Prostate gland (tissue), 2 donors: ENCODE data around the gene DNAH6. TPM values are rescaled to one million over a fixed set of nuclear protein-coding genes. Genes with fewer than 3 reads are reported as not detected.

Experiments
- DNase-seq: peaks from one replicate; pipeline ENCODE4 v3.0.0-alpha.2; 2019; ENCODE audit warnings: low spot score
- H3K27ac ChIP-seq, 2 donors: fragments of 200-600 bp; sonication (generic); 2 replicates each; pipeline ENCODE4 v1.5.1; 2017 to 2019
- H3K27me3 ChIP-seq: fragments of 200-600 bp; sonication (generic); replicated peaks from 2 replicates; pipeline ENCODE4 v1.5.1; 2019; ENCODE audit not compliant: insufficient read depth
- H3K36me3 ChIP-seq, 2 donors: fragments of 200-600 bp; sonication (generic); 1 replicate in 1 of 2; 2 replicates in 1 of 2; pipeline versions ENCODE4 v1.5.1 to v1.8.1; 2017 to 2019
- H3K4me1 ChIP-seq: fragments of 200-600 bp; sonication (generic); replicated peaks from 2 replicates; pipeline ENCODE4 v1.5.1; 2019
- H3K4me3 ChIP-seq, 2 donors: fragments of 200-600 bp; sonication (generic); 2 replicates each; pipeline ENCODE4 v1.5.1; 2017 to 2019
- H3K9me3 ChIP-seq: fragments of 200-600 bp; sonication (generic); 2 replicates; pipeline ENCODE4 v1.5.1; 2017
- POLR2A ChIP-seq: fragments of 450-650 bp; IDR thresholded peaks from one replicate; pipeline ENCODE4 v1.6.1; 2016; ENCODE audit warnings: antibody characterized with exemption, mild to moderate bottlenecking
- POLR2AphosphoS5 ChIP-seq: sonication (generic); formaldehyde crosslinking; IDR thresholded peaks from one replicate; pipeline ENCODE4 v1.6.1; 2017; ENCODE audit warnings: antibody characterized with exemption
- WGBS: methylation state at CpG from one replicate; pipeline ENCODE4 v1.1.5; 2018; 5-methylcytosine and 5-hydroxymethylcytosine counted together
- intact Hi-C: fragments of 100-400 bp; cut with DNase I; formaldehyde crosslinking; loops from one replicate; pipeline ENCODE4 v1.14.2; 2022
- total RNA-seq, 2 donors: library from RNA; depleted of rRNA; stranded (reverse); fragments of >200 nt; gene quantifications; one replicate each; pipeline ENCODE4 v1.1.0, GENCODE V29; 2016
- TF ChIP-seq, protein P1 (sequence below), 4 experiments: fragments of 200-600 bp in 2 of 4; fragments of 450-650 bp in 2 of 4; sonication (generic) in 2 of 4; IDR thresholded peaks; 1 replicate in 3 of 4; 2 replicates in 1 of 4; pipeline ENCODE4 v1.5.1; 2016 to 2019; ENCODE audit warnings: antibody characterized with exemption in 4 of 4, mild to moderate bottlenecking in 2 of 4, moderate library complexity in 2 of 4

Gene DNAH6
- total RNA-seq, 2 donors from 2014 or later: 1.1 to 4.9 TPM

DNA sequence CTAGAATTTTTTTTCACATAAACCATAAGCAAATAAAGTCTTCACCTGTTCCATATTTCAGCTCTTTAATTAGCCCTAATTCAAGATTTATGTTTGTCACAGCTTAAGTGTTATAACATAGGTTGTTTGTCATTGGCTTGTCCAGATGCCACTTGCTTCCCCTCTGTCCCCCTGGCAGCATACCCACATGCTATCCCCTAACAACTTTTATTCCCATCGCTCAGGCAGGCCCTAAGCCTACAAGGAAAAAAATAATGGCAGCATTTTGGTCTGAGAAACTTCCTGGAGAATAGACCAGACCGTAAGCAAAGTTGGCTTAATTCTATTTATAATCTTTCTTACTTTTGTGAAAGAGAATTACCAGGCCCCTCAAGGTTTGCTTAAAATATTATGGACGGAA lies 173.9 kb downstream of the DNAH6 start:
- no peaks in the 10 kb centered on the region for H3K4me1 ChIP-seq
- H3K27me3 ChIP-seq: no peaks in the 10 kb centered on the region
- intact Hi-C loops: no loop called here
- H3K27ac ChIP-seq: no peak overlapping the region
- TF ChIP-seq POLR2A (no peak), POLR2AphosphoS5 (no peak)
- TF ChIP-seq, protein P1, sequence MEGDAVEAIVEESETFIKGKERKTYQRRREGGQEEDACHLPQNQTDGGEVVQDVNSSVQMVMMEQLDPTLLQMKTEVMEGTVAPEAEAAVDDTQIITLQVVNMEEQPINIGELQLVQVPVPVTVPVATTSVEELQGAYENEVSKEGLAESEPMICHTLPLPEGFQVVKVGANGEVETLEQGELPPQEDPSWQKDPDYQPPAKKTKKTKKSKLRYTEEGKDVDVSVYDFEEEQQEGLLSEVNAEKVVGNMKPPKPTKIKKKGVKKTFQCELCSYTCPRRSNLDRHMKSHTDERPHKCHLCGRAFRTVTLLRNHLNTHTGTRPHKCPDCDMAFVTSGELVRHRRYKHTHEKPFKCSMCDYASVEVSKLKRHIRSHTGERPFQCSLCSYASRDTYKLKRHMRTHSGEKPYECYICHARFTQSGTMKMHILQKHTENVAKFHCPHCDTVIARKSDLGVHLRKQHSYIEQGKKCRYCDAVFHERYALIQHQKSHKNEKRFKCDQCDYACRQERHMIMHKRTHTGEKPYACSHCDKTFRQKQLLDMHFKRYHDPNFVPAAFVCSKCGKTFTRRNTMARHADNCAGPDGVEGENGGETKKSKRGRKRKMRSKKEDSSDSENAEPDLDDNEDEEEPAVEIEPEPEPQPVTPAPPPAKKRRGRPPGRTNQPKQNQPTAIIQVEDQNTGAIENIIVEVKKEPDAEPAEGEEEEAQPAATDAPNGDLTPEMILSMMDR (IDR thresholded peaks at IDR 0.05): no peak
- no peaks in the 10 kb centered on the region for H3K36me3 ChIP-seq
- DNase-seq: no peak
- H3K9me3 ChIP-seq: no peaks in the 10 kb centered on the region
- WGBS: 87% methylated on average over 3 of the region's 3 CpGs
- H3K4me3 ChIP-seq: no peak overlapping the region

- intact Hi-C loops: no loop called here
- Histone ChIP-seq H3K4me1 (no peaks in the 10 kb centered on the region), H3K36me3 (no peaks in the 10 kb centered on the region), H3K9me3 (no peaks in the 10 kb centered on the region), H3K27me3 (no peaks in the 10 kb centered on the region), H3K27ac (no peak overlapping the region), H3K4me3 (no peak overlapping the region)
- no peak for TF ChIP-seq POLR2A
- TF ChIP-seq POLR2AphosphoS5: no peak
- TF ChIP-seq, protein P1 (IDR thresholded peaks at IDR 0.05): no peak
- no peak for DNase-seq
- WGBS: 46% methylated on average over 6 of the region's 6 CpGs
Observed at GRCh38 chr2:84694088-84694622, 177.9 kb downstream of the DNAH6 start.

DNA sequence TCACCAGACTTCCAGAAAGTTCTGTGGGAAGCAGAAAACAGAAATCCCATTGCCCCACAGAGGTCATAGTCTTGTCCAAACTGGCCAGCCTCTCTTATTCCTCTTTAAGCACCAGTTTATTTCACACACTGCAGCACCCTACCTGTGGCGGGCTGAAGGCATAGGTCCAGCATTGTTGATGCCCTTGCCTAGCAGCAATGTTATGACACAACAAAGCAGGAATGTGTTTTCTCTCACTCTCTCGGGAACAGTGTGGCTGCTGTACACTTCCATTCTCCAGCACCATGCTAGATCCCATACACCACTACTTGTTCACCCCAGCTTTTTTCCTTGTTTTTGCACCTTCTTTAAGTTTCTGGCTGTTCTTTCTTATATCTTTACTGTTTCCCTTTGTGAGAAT lies 181.6 kb downstream of the DNAH6 start:
- intact Hi-C loops: no loop called here
- WGBS: 88% methylated on average over 2 of the region's 2 CpGs
- DNase-seq: no peak

DNA sequence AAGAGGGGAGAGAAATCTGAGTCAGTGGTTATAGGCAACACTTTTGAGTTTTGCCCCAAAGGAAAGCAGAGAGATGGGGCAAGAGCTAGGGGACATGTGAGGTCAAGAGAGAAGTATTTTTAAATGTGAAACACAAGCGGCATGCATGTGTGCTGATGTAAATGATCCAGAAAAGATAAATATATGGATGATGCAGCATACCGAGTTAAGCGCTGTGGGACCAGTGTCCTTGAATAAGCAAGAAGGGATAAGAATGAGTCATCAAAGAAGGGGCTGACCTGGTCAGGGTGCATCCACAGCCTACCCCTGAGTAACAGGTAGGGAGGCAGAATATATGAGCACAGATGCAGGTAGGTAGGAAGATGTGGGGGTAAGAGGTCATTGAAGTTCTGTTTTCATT lies 183.7 kb downstream of the DNAH6 start:
- Histone ChIP-seq H3K9me3 (no peaks in the 10 kb centered on the region), H3K4me1 (no peaks in the 10 kb centered on the region), H3K36me3 (no peaks in the 10 kb centered on the region), H3K27ac (no peak overlapping the region), H3K27me3 (no peaks in the 10 kb centered on the region), H3K4me3 (no peak overlapping the region)
- DNase-seq: no peak
- no peak for TF ChIP-seq POLR2AphosphoS5
- no peak for TF ChIP-seq POLR2A
- TF ChIP-seq, protein P1 (IDR thresholded peaks at IDR 0.05): no peak
- intact Hi-C loops: no loop called here
- WGBS: 95% methylated on average over 3 of the region's 3 CpGs

More for the DNA sequence above, 181.6 kb downstream of the DNAH6 start:
- no peak overlapping the region for H3K27ac ChIP-seq
- no peaks in the 10 kb centered on the region for H3K9me3 ChIP-seq
- H3K4me3 ChIP-seq: no peak overlapping the region
- TF ChIP-seq, protein P1 (IDR thresholded peaks at IDR 0.05): no peak
- TF ChIP-seq POLR2A (no peak), POLR2AphosphoS5 (no peak)
- no peaks in the 10 kb centered on the region for H3K4me1 ChIP-seq
- H3K36me3 ChIP-seq: no peaks in the 10 kb centered on the region
- no peaks in the 10 kb centered on the region for H3K27me3 ChIP-seq

DNA sequence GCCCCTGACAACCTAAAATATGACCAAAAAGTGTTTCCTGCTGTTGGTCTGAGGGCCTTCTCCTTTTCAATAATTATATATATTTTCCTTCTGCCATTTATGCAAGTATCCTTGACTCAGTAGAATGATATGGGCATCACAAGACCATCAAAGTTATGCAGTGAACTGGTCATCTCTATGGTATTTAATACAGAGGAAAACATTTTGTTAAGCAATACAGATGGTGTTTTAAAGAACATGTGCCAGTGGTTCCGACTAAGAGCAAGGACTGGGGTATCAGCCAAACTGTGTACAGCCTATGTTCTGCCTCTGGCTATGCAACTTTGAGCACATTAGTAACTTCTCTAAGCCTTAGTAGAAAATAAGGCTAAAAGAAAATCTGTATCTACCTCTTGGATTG lies 185.6 kb downstream of the DNAH6 start:
- Histone ChIP-seq H3K27ac (no peak overlapping the region), H3K27me3 (no peaks in the 10 kb centered on the region), H3K4me3 (no peak overlapping the region), H3K9me3 (no peaks in the 10 kb centered on the region), H3K36me3 (no peaks in the 10 kb centered on the region), H3K4me1 (no peaks in the 10 kb centered on the region)
- intact Hi-C loops: no loop called here
- no peak for TF ChIP-seq POLR2AphosphoS5
- TF ChIP-seq, protein P1 (IDR thresholded peaks at IDR 0.05): no peak
- TF ChIP-seq POLR2A: no peak
- WGBS: 38% methylated on average over 1 of the region's 1 CpG
- DNase-seq: no peak
